ENCODE results near the gene SAMM50.

The SAMM50 gene

GRCh38 chr22:44030051-44030701, 74.9 kb downstream of the SAMM50 start:
- TF ChIP-seq, protein P1, sequence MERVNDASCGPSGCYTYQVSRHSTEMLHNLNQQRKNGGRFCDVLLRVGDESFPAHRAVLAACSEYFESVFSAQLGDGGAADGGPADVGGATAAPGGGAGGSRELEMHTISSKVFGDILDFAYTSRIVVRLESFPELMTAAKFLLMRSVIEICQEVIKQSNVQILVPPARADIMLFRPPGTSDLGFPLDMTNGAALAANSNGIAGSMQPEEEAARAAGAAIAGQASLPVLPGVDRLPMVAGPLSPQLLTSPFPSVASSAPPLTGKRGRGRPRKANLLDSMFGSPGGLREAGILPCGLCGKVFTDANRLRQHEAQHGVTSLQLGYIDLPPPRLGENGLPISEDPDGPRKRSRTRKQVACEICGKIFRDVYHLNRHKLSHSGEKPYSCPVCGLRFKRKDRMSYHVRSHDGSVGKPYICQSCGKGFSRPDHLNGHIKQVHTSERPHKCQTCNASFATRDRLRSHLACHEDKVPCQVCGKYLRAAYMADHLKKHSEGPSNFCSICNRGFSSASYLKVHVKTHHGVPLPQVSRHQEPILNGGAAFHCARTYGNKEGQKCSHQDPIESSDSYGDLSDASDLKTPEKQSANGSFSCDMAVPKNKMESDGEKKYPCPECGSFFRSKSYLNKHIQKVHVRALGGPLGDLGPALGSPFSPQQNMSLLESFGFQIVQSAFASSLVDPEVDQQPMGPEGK (CRISPR knock-in tag; IDR thresholded peaks at IDR 0.05; ENCODE audit: borderline replicate concordance): no peak
- TF ChIP-seq SNAI2 (CRISPR knock-in tag; IDR thresholded peaks at IDR 0.05): no peak
- no peak for TF ChIP-seq RARB (CRISPR knock-in tag; IDR thresholded peaks at IDR 0.05)
- TF ChIP-seq, protein P2, sequence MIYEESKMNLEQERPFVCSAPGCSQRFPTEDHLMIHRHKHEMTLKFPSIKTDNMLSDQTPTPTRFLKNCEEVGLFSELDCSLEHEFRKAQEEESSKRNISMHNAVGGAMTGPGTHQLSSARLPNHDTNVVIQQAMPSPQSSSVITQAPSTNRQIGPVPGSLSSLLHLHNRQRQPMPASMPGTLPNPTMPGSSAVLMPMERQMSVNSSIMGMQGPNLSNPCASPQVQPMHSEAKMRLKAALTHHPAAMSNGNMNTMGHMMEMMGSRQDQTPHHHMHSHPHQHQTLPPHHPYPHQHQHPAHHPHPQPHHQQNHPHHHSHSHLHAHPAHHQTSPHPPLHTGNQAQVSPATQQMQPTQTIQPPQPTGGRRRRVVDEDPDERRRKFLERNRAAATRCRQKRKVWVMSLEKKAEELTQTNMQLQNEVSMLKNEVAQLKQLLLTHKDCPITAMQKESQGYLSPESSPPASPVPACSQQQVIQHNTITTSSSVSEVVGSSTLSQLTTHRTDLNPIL (CRISPR knock-in tag; IDR thresholded peaks at IDR 0.05; ENCODE audit: low read depth): no peak
- no peak for TF ChIP-seq TOX (CRISPR knock-in tag; IDR thresholded peaks at IDR 0.05; ENCODE audit: borderline replicate concordance)
- no peak for TF ChIP-seq ZNF8 (CRISPR knock-in tag; IDR thresholded peaks at IDR 0.05)
- no peak for TF ChIP-seq ZNF565 (CRISPR knock-in tag; conservative IDR thresholded peaks at IDR 0.05; ENCODE audit: low read depth)
- TF ChIP-seq OSR1 (CRISPR knock-in tag; IDR thresholded peaks at IDR 0.05): no peak
- TF ChIP-seq PPARA (CRISPR knock-in tag; IDR thresholded peaks at IDR 0.05; ENCODE audit: borderline replicate concordance): no peak
- no peak for TF ChIP-seq ZFP30 (CRISPR knock-in tag; IDR thresholded peaks at IDR 0.05)
- TF ChIP-seq ARNTL (CRISPR knock-in tag; IDR thresholded peaks at IDR 0.05; ENCODE audit: borderline replicate concordance, low read depth): no peak
- TF ChIP-seq BACH2 (CRISPR knock-in tag; IDR thresholded peaks at IDR 0.05; ENCODE audit: borderline replicate concordance): no peak
- no peak for TF ChIP-seq ZC3H10 (CRISPR knock-in tag; IDR thresholded peaks at IDR 0.05)
- no peak for TF ChIP-seq ISL1 (CRISPR knock-in tag; IDR thresholded peaks at IDR 0.05)
- TF ChIP-seq ESRRG (CRISPR knock-in tag; IDR thresholded peaks at IDR 0.05): no peak
- no peak for TF ChIP-seq ZNF70 (CRISPR knock-in tag; IDR thresholded peaks at IDR 0.05)

GRCh38 chr22:44030702-44031082, 75.5 kb downstream of the SAMM50 start:
- TF ChIP-seq TOX (CRISPR knock-in tag; IDR thresholded peaks at IDR 0.05; ENCODE audit: borderline replicate concordance): no peak
- TF ChIP-seq, protein P1 (CRISPR knock-in tag; IDR thresholded peaks at IDR 0.05; ENCODE audit: borderline replicate concordance): no peak
- no peak for TF ChIP-seq GLIS3 (CRISPR knock-in tag; IDR thresholded peaks at IDR 0.05)
- TF ChIP-seq ZFP3 (CRISPR knock-in tag; IDR thresholded peaks at IDR 0.05): no peak
- no peak for TF ChIP-seq TSHZ2 (CRISPR knock-in tag; IDR thresholded peaks at IDR 0.05)
- TF ChIP-seq, protein P2 (CRISPR knock-in tag; IDR thresholded peaks at IDR 0.05; ENCODE audit: low read depth): no peak
- no peak for TF ChIP-seq BACH2 (CRISPR knock-in tag; IDR thresholded peaks at IDR 0.05; ENCODE audit: borderline replicate concordance)
- no peak for TF ChIP-seq ISL1 (CRISPR knock-in tag; IDR thresholded peaks at IDR 0.05)
- no peak for TF ChIP-seq SNAI2 (CRISPR knock-in tag; IDR thresholded peaks at IDR 0.05)
- TF ChIP-seq ESRRG (CRISPR knock-in tag; IDR thresholded peaks at IDR 0.05): no peak
- TF ChIP-seq RARB (CRISPR knock-in tag; IDR thresholded peaks at IDR 0.05): no peak
- no peak for TF ChIP-seq ZNF70 (CRISPR knock-in tag; IDR thresholded peaks at IDR 0.05)
- TF ChIP-seq ZNF8 (CRISPR knock-in tag; IDR thresholded peaks at IDR 0.05): no peak
- no peak for TF ChIP-seq TCF4 (CRISPR knock-in tag; IDR thresholded peaks at IDR 0.05; ENCODE audit: borderline replicate concordance)
- no peak for TF ChIP-seq CSDC2 (CRISPR knock-in tag; IDR thresholded peaks at IDR 0.05)
- TF ChIP-seq ZNF565 (CRISPR knock-in tag; conservative IDR thresholded peaks at IDR 0.05; ENCODE audit: low read depth): no peak
- no peak for TF ChIP-seq POU6F1 (CRISPR knock-in tag; IDR thresholded peaks at IDR 0.05; ENCODE audit: borderline replicate concordance, low read depth)
- ATAC-seq: no peak

More at GRCh38 chr22:44030051-44030701, 74.9 kb downstream of the SAMM50 start:
- no peak for ATAC-seq

All from SK-N-SH treated with all-trans-retinoic acid at 6 μM for 48 hours (cell line).